WTC11 (cell line): ENCODE measurements around the gene NAV3. TPM values are rescaled to one million over a fixed set of nuclear protein-coding genes. Genes with fewer than 3 reads are reported as not detected.

Experiments used
- ATAC-seq: fragments of 200-7000 bp; cut with Tn5 transposase; 2 replicates; pipeline ENCODE4 v1.10.0; 2021; ENCODE audit warnings: mild to moderate bottlenecking, moderate library complexity
- CTCF ChIA-PET: fragments of 300-600 bp; sonication (Branson Sonifier 250); formaldehyde crosslinking; loops from one replicate; lab custom pipeline; 2021; ENCODE audit warnings: antibody characterized with exemption; lab: Charles Lee
- POLR2A ChIA-PET: fragments of 350-600 bp; sonication (Branson Sonifier 250); formaldehyde crosslinking; loops from one replicate; lab custom pipeline; 2021; ENCODE audit warnings: antibody characterized with exemption; lab: Charles Lee
- DNase-seq: peaks from one replicate; pipeline ENCODE4 v3.0.0; 2021; ENCODE audit warnings: low spot score
- H3K27ac Mint-ChIP-seq: 2 replicates; pipeline ENCODE4 v1.8.0; 2021; ENCODE audit warnings: mixed read lengths
- H3K27me3 Mint-ChIP-seq: 2 replicates; pipeline ENCODE4 v1.8.0; 2021; ENCODE audit warnings: low read depth, mild to moderate bottlenecking, moderate library complexity, mixed read lengths
- H3K36me3 Mint-ChIP-seq: 2 replicates; pipeline ENCODE4 v1.8.0; 2021; ENCODE audit warnings: mixed read lengths
- H3K4me1 Mint-ChIP-seq: 2 replicates; pipeline ENCODE4 v1.8.0; 2022; ENCODE audit warnings: mixed read lengths
- H3K4me3 Mint-ChIP-seq: 2 replicates; pipeline ENCODE4 v1.8.0; 2021; ENCODE audit warnings: mild to moderate bottlenecking, moderate library complexity, mixed read lengths
- H3K9me3 Mint-ChIP-seq: 2 replicates; pipeline ENCODE4 v1.8.0; 2021; ENCODE audit warnings: mixed read lengths
- CBFB ChIP-seq: sonication (generic); formaldehyde crosslinking; IDR thresholded peaks from 2 replicates; pipeline ENCODE4 v1.8.1; 2022; ENCODE audit warnings: mild to moderate bottlenecking, low read depth, missing genetic modification reagents
- ETV6 ChIP-seq: sonication (generic); formaldehyde crosslinking; IDR thresholded peaks from 2 replicates; pipeline ENCODE4 v1.8.1; 2022; ENCODE audit warnings: mild to moderate bottlenecking, missing genetic modification reagents
- FOXK1 ChIP-seq: sonication (generic); formaldehyde crosslinking; IDR thresholded peaks from 2 replicates; pipeline ENCODE4 v1.8.0; 2022; ENCODE audit warnings: mild to moderate bottlenecking, moderate library complexity, missing genetic modification reagents
- GABPB1 ChIP-seq: sonication (generic); formaldehyde crosslinking; IDR thresholded peaks from 2 replicates; pipeline ENCODE4 v1.8.1; 2023; ENCODE audit warnings: mild to moderate bottlenecking, missing genetic modification reagents
- JUN ChIP-seq: sonication (generic); formaldehyde crosslinking; IDR thresholded peaks from 2 replicates; pipeline ENCODE4 v1.8.0; 2023; ENCODE audit warnings: mild to moderate bottlenecking, missing genetic modification reagents
- NFATC4 ChIP-seq: fragments of 250-450 bp; sonication (Bioruptor Pico); IDR thresholded peaks from 2 replicates; pipeline ENCODE4 v1.9.0; 2021; ENCODE audit warnings: mild to moderate bottlenecking
- NR1H2 ChIP-seq: sonication (generic); formaldehyde crosslinking; IDR thresholded peaks from 2 replicates; pipeline ENCODE4 v1.9.0; 2021; ENCODE audit warnings: mild to moderate bottlenecking, moderate library complexity, missing genetic modification reagents
- NR3C1 ChIP-seq: sonication (generic); formaldehyde crosslinking; conservative IDR thresholded peaks from 2 replicates; pipeline ENCODE4 v1.8.1; 2023; ENCODE audit warnings: low read depth, mild to moderate bottlenecking, missing genetic modification reagents
- PRRX2 ChIP-seq: fragments of 250-450 bp; sonication (Bioruptor Pico); IDR thresholded peaks from 2 replicates; pipeline ENCODE4 v1.8.0; 2021; ENCODE audit warnings: mild to moderate bottlenecking
- RELA ChIP-seq: sonication (generic); formaldehyde crosslinking; IDR thresholded peaks from 2 replicates; pipeline ENCODE4 v1.8.1; 2022; ENCODE audit warnings: missing genetic modification reagents, mild to moderate bottlenecking, borderline replicate concordance
- TCF7 ChIP-seq: sonication (generic); formaldehyde crosslinking; IDR thresholded peaks from 2 replicates; pipeline ENCODE4 v1.8.0; 2022; ENCODE audit warnings: mild to moderate bottlenecking, low read depth, missing genetic modification reagents, moderate library complexity
- TEAD4 ChIP-seq: sonication (generic); formaldehyde crosslinking; IDR thresholded peaks from 2 replicates; pipeline ENCODE4 v1.8.0; 2022; ENCODE audit warnings: mild to moderate bottlenecking, missing genetic modification reagents
- ZNF219 ChIP-seq: sonication (generic); formaldehyde crosslinking; IDR thresholded peaks from 2 replicates; pipeline ENCODE4 v1.8.0; 2023; ENCODE audit warnings: missing genetic modification reagents, mild to moderate bottlenecking, borderline replicate concordance
- ZNF263 ChIP-seq: sonication (generic); formaldehyde crosslinking; IDR thresholded peaks from 2 replicates; pipeline ENCODE4 v1.8.1; 2022; ENCODE audit warnings: low read depth, mild to moderate bottlenecking, moderate library complexity, missing genetic modification reagents
- ZNF671 ChIP-seq: fragments of 250-450 bp; sonication (Bioruptor Pico); IDR thresholded peaks from 2 replicates; pipeline ENCODE4 v1.8.0; 2021; ENCODE audit warnings: mild to moderate bottlenecking
- total RNA-seq: library from RNA; stranded (reverse); gene quantifications from 3 replicates; pipeline ENCODE4 v1.2.3, GENCODE V29; 2021
- TF ChIP-seq, protein P1 (sequence below): sonication (generic); formaldehyde crosslinking; IDR thresholded peaks from 2 replicates; pipeline ENCODE4 v1.8.1; 2023; ENCODE audit warnings: mild to moderate bottlenecking, missing genetic modification reagents, borderline replicate concordance
- TF ChIP-seq, protein P2 (sequence below): fragments of 200-600 bp; IDR thresholded peaks from 2 replicates; pipeline ENCODE4 v1.8.0; 2022; ENCODE audit warnings: antibody characterized with exemption
- TF ChIP-seq, protein P3 (sequence below): sonication (generic); formaldehyde crosslinking; IDR thresholded peaks from 2 replicates; pipeline ENCODE4 v1.8.1; 2023; ENCODE audit warnings: mild to moderate bottlenecking, missing genetic modification reagents
- TF ChIP-seq, protein P4 (sequence below): sonication (generic); formaldehyde crosslinking; IDR thresholded peaks from 2 replicates; pipeline ENCODE4 v1.8.1; 2022; ENCODE audit warnings: mild to moderate bottlenecking, moderate library complexity, missing genetic modification reagents
- TF ChIP-seq, protein P5 (sequence below): sonication (generic); formaldehyde crosslinking; IDR thresholded peaks from 2 replicates; pipeline ENCODE4 v1.8.1; 2023; ENCODE audit warnings: mild to moderate bottlenecking, missing genetic modification reagents
- TF ChIP-seq, protein P6 (sequence below): sonication (generic); formaldehyde crosslinking; IDR thresholded peaks from 2 replicates; pipeline ENCODE4 v1.8.0; 2022; ENCODE audit warnings: mild to moderate bottlenecking, missing genetic modification reagents
- TF ChIP-seq, protein P7 (sequence below): fragments of 250-450 bp; sonication (Bioruptor Pico); IDR thresholded peaks from 2 replicates; pipeline ENCODE4 v1.9.0; 2021; ENCODE audit warnings: moderate library complexity, mild to moderate bottlenecking, inconsistent platforms, borderline replicate concordance

Gene NAV3
- total RNA-seq, 1 experiment from 2014 or later = 3.3 TPM

DNA sequence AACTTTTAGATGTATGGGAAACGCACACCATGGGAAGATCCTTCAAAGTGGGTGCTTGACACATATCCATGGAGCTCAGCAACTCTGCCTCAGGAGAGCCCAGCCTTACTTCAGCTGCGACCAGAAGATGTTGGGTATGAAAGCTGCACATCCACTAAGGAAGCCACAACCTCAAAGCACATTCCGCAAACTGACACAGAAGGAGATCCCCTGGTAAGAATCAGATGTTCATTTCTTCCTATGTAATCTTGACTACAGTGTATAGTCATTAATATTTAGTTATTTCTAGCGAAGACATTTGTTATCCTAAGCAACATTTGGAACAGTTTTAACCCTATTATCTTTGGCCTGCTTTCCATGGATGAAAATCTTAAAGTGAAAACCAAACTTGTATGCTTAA lies 374.2 kb downstream of the NAV3 start:
- ChIA-PET CTCF (no interaction called here), POLR2A (no interaction called here)
- no peak for ATAC-seq
- peaks cover 13% of the 10 kb centered on the region for H3K4me1 Mint-ChIP-seq
- H3K36me3 Mint-ChIP-seq = no peaks in the 10 kb centered on the region
- no peak overlapping the region for H3K4me3 Mint-ChIP-seq
- H3K27ac Mint-ChIP-seq = no peak overlapping the region
- no peaks in the 10 kb centered on the region for H3K27me3 Mint-ChIP-seq
- no peaks in the 10 kb centered on the region for H3K9me3 Mint-ChIP-seq
- DNase-seq = no peak
- TF ChIP-seq ZNF671 (no peak), NR3C1 (CRISPR knock-in tag) (no peak), ETV6 (CRISPR knock-in tag) (no peak), ZNF263 (CRISPR knock-in tag) (no peak)
- TF ChIP-seq, protein P1, sequence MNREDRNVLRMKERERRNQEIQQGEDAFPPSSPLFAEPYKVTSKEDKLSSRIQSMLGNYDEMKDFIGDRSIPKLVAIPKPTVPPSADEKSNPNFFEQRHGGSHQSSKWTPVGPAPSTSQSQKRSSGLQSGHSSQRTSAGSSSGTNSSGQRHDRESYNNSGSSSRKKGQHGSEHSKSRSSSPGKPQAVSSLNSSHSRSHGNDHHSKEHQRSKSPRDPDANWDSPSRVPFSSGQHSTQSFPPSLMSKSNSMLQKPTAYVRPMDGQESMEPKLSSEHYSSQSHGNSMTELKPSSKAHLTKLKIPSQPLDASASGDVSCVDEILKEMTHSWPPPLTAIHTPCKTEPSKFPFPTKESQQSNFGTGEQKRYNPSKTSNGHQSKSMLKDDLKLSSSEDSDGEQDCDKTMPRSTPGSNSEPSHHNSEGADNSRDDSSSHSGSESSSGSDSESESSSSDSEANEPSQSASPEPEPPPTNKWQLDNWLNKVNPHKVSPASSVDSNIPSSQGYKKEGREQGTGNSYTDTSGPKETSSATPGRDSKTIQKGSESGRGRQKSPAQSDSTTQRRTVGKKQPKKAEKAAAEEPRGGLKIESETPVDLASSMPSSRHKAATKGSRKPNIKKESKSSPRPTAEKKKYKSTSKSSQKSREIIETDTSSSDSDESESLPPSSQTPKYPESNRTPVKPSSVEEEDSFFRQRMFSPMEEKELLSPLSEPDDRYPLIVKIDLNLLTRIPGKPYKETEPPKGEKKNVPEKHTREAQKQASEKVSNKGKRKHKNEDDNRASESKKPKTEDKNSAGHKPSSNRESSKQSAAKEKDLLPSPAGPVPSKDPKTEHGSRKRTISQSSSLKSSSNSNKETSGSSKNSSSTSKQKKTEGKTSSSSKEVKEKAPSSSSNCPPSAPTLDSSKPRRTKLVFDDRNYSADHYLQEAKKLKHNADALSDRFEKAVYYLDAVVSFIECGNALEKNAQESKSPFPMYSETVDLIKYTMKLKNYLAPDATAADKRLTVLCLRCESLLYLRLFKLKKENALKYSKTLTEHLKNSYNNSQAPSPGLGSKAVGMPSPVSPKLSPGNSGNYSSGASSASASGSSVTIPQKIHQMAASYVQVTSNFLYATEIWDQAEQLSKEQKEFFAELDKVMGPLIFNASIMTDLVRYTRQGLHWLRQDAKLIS (CRISPR knock-in tag) = no peak
- TF ChIP-seq, protein P2, sequence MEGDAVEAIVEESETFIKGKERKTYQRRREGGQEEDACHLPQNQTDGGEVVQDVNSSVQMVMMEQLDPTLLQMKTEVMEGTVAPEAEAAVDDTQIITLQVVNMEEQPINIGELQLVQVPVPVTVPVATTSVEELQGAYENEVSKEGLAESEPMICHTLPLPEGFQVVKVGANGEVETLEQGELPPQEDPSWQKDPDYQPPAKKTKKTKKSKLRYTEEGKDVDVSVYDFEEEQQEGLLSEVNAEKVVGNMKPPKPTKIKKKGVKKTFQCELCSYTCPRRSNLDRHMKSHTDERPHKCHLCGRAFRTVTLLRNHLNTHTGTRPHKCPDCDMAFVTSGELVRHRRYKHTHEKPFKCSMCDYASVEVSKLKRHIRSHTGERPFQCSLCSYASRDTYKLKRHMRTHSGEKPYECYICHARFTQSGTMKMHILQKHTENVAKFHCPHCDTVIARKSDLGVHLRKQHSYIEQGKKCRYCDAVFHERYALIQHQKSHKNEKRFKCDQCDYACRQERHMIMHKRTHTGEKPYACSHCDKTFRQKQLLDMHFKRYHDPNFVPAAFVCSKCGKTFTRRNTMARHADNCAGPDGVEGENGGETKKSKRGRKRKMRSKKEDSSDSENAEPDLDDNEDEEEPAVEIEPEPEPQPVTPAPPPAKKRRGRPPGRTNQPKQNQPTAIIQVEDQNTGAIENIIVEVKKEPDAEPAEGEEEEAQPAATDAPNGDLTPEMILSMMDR = no peak
- TF ChIP-seq, protein P3, sequence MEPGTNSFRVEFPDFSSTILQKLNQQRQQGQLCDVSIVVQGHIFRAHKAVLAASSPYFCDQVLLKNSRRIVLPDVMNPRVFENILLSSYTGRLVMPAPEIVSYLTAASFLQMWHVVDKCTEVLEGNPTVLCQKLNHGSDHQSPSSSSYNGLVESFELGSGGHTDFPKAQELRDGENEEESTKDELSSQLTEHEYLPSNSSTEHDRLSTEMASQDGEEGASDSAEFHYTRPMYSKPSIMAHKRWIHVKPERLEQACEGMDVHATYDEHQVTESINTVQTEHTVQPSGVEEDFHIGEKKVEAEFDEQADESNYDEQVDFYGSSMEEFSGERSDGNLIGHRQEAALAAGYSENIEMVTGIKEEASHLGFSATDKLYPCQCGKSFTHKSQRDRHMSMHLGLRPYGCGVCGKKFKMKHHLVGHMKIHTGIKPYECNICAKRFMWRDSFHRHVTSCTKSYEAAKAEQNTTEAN (CRISPR knock-in tag) = no peak

DNA sequence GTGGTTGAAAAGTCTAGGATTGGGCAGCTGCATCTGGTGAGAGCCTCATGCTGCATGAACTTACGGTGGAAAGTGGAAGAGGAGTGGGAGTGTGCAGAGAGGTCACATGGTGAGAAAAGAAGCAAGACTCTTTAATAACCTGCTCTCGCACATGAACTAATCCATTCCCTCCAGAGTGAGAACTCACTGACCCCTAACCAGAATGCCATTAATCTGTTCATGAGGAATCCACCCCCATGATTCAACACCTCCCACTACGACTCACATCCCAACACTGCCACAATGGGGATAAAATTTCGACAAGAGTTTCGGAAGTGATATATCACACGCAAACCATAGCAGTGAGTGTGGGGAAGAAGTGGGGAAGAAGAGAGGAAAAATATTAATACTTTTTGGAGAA lies 377.4 kb downstream of the NAV3 start:
- H3K4me1 Mint-ChIP-seq = peaks cover 21% of the 10 kb centered on the region
- no peak for ATAC-seq
- H3K27me3 Mint-ChIP-seq = no peaks in the 10 kb centered on the region
- no peak overlapping the region for H3K4me3 Mint-ChIP-seq
- DNase-seq = no peak
- ChIA-PET POLR2A (no interaction called here), CTCF (no interaction called here)
- H3K36me3 Mint-ChIP-seq = no peaks in the 10 kb centered on the region
- no peak overlapping the region for H3K27ac Mint-ChIP-seq
- H3K9me3 Mint-ChIP-seq = no peaks in the 10 kb centered on the region
- TF ChIP-seq JUN (CRISPR knock-in tag) (no peak), FOXK1 (no peak), NR1H2 (CRISPR knock-in tag) (no peak), TEAD4 (CRISPR knock-in tag) (no peak), TCF7 (CRISPR knock-in tag) (no peak), ZNF219 (CRISPR knock-in tag) (no peak), RELA (CRISPR knock-in tag) (no peak), GABPB1 (no peak), PRRX2 (CRISPR knock-in tag) (no peak), CBFB (CRISPR knock-in tag) (no peak), NFATC4 (CRISPR knock-in tag) (no peak)
- TF ChIP-seq, protein P4, sequence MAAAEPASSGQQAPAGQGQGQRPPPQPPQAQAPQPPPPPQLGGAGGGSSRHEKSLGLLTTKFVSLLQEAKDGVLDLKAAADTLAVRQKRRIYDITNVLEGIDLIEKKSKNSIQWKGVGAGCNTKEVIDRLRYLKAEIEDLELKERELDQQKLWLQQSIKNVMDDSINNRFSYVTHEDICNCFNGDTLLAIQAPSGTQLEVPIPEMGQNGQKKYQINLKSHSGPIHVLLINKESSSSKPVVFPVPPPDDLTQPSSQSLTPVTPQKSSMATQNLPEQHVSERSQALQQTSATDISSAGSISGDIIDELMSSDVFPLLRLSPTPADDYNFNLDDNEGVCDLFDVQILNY = no peak
- TF ChIP-seq, protein P5, sequence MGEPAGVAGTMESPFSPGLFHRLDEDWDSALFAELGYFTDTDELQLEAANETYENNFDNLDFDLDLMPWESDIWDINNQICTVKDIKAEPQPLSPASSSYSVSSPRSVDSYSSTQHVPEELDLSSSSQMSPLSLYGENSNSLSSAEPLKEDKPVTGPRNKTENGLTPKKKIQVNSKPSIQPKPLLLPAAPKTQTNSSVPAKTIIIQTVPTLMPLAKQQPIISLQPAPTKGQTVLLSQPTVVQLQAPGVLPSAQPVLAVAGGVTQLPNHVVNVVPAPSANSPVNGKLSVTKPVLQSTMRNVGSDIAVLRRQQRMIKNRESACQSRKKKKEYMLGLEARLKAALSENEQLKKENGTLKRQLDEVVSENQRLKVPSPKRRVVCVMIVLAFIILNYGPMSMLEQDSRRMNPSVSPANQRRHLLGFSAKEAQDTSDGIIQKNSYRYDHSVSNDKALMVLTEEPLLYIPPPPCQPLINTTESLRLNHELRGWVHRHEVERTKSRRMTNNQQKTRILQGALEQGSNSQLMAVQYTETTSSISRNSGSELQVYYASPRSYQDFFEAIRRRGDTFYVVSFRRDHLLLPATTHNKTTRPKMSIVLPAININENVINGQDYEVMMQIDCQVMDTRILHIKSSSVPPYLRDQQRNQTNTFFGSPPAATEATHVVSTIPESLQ = no peak
- TF ChIP-seq, protein P6, sequence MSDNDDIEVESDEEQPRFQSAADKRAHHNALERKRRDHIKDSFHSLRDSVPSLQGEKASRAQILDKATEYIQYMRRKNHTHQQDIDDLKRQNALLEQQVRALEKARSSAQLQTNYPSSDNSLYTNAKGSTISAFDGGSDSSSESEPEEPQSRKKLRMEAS (CRISPR knock-in tag) = no peak
- TF ChIP-seq, protein P7, sequence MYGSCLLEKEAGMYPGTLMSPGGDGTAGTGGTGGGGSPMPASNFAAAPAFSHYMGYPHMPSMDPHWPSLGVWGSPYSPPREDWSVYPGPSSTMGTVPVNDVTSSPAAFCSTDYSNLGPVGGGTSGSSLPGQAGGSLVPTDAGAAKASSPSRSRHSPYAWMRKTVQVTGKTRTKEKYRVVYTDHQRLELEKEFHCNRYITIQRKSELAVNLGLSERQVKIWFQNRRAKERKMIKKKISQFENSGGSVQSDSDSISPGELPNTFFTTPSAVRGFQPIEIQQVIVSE (CRISPR knock-in tag) = no peak
- TF ChIP-seq, protein P1 (CRISPR knock-in tag) = no peak
